H1 (cell line): ENCODE results near the gene TXNRD2. TPM values are rescaled to one million over a fixed set of nuclear protein-coding genes. Genes with fewer than 3 reads are reported as not detected.

ENCODE experiments used
- ASH2L ChIP-seq: fragments of 200-600, 300-600 bp; sonication (generic); IDR thresholded peaks from one replicate; pipeline ENCODE4 v1.7.1; 2017; ENCODE audit warnings: low read length
- EGR1 ChIP-seq: IDR thresholded peaks from 2 replicates; pipeline ENCODE4 v1.6.1; 2011; ENCODE audit warnings: low read depth, low read length, borderline replicate concordance
- JUND ChIP-seq: IDR thresholded peaks from 2 replicates; pipeline ENCODE4 v1.6.1; 2011; ENCODE audit warnings: mild to moderate bottlenecking, improper control_type of control experiment, low read length
- MAFK ChIP-seq: IDR thresholded peaks from 2 replicates; pipeline ENCODE4 v1.6.1; 2012; ENCODE audit warnings: low read depth, mild to moderate bottlenecking, improper control_type of control experiment, low read length
- POU5F1 ChIP-seq: IDR thresholded peaks from 2 replicates; pipeline ENCODE4 v1.6.1; 2011; ENCODE audit warnings: low read depth, mild to moderate bottlenecking, low read length, moderate library complexity
- SP1 ChIP-seq: IDR thresholded peaks from 2 replicates; pipeline ENCODE4 v1.6.1; 2011; ENCODE audit warnings: low read depth, low read length
- SRF ChIP-seq: IDR thresholded peaks from 2 replicates; pipeline ENCODE4 v1.6.1; 2011; ENCODE audit warnings: mild to moderate bottlenecking, low read depth, low read length, moderate library complexity
- TAF7 ChIP-seq: optimal IDR thresholded peaks from 2 replicates; pipeline ENCODE3; 2011; ENCODE audit warnings: low read depth, mild to moderate bottlenecking, inconsistent platforms, low read length, moderate library complexity, borderline replicate concordance
- polyA plus RNA-seq, 7 experiments: library from polyadenylated mRNA; depleted of rRNA in 3 of 7; stranded (reverse) in 5 of 7; unstranded in 2 of 7; fragments of >200 nt in 5 of 7; fragments of 200-250 nt in 2 of 7; gene quantifications; 1 replicate in 5 of 7; 2 replicates in 1 of 7; 4 replicates in 1 of 7; pipeline versions ENCODE4 v1.2.1 to v1.2.3, GENCODE V29; 2011 to 2013; ENCODE audit warnings: missing spikeins in 2 of 7, mixed read lengths in 2 of 7
- total RNA-seq: library from RNA; stranded (reverse); fragmentation: NEBNext Ultra II Directional; extraction: Animal tissue kit (Norgen Biotek cat#: 25700); gene quantifications from 2 replicates; pipeline ENCODE4 v1.2.1, GENCODE V29; 2021
- TF ChIP-seq, protein P1 (sequence below): fragments of 300-600 bp; sonication (generic); IDR thresholded peaks from 2 replicates; pipeline ENCODE4 v1.7.1; 2012; ENCODE audit warnings: low read length, moderate library complexity, mild to moderate bottlenecking, inconsistent platforms; ENCODE audit not compliant: insufficient replicate concordance
- TF ChIP-seq, protein P2 (sequence below): IDR thresholded peaks from 2 replicates; pipeline ENCODE4 v1.6.1; 2011; ENCODE audit warnings: low read depth, mild to moderate bottlenecking, low read length; ENCODE audit not compliant: insufficient read depth

TXNRD2 gene
- total and polyA plus RNA-seq, 2 of the 8 experiments (the other 6 are each of a cell fraction or from before 2014, with no cell fraction given) = 14.8 to 21.9 TPM

DNA sequence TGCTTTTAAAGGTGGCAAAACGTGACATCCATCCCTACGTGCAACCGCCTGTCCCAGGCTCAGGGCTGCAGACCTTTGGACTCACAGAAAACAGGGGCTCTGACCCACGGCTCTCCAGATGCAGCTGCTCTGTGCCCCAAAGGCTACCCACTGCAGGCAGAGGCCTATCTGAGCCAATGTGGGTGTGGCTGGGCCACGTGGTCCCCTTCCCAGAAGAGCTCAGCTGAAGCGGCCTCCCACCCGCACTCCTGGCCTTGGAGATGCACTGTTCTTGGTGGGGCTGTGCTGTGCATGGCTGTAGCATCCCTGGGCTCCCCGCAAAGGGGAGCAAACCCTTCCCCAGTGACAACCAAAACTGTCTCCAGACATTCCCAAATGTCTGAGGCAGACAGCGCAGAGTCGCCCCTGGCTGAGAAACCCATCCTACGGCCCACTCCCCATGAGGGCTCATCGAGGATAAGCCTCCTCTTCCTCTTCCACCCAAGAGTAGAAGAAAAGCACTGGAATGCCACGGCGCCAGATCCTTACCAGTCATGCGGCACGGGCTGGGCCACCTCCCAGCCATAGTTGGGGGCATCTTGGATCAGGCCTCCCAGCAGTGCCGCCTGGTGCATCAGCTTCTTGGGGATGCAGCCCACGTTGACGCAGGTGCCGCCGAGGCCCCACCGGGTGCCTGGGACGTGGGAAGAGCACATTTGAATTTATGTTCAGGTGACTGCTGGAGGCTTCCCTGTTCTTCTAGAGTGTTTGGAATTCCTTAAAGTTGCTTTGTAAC is 23.1 kb downstream of the TXNRD2 start (continued):
- TF ChIP-seq, protein P1, sequence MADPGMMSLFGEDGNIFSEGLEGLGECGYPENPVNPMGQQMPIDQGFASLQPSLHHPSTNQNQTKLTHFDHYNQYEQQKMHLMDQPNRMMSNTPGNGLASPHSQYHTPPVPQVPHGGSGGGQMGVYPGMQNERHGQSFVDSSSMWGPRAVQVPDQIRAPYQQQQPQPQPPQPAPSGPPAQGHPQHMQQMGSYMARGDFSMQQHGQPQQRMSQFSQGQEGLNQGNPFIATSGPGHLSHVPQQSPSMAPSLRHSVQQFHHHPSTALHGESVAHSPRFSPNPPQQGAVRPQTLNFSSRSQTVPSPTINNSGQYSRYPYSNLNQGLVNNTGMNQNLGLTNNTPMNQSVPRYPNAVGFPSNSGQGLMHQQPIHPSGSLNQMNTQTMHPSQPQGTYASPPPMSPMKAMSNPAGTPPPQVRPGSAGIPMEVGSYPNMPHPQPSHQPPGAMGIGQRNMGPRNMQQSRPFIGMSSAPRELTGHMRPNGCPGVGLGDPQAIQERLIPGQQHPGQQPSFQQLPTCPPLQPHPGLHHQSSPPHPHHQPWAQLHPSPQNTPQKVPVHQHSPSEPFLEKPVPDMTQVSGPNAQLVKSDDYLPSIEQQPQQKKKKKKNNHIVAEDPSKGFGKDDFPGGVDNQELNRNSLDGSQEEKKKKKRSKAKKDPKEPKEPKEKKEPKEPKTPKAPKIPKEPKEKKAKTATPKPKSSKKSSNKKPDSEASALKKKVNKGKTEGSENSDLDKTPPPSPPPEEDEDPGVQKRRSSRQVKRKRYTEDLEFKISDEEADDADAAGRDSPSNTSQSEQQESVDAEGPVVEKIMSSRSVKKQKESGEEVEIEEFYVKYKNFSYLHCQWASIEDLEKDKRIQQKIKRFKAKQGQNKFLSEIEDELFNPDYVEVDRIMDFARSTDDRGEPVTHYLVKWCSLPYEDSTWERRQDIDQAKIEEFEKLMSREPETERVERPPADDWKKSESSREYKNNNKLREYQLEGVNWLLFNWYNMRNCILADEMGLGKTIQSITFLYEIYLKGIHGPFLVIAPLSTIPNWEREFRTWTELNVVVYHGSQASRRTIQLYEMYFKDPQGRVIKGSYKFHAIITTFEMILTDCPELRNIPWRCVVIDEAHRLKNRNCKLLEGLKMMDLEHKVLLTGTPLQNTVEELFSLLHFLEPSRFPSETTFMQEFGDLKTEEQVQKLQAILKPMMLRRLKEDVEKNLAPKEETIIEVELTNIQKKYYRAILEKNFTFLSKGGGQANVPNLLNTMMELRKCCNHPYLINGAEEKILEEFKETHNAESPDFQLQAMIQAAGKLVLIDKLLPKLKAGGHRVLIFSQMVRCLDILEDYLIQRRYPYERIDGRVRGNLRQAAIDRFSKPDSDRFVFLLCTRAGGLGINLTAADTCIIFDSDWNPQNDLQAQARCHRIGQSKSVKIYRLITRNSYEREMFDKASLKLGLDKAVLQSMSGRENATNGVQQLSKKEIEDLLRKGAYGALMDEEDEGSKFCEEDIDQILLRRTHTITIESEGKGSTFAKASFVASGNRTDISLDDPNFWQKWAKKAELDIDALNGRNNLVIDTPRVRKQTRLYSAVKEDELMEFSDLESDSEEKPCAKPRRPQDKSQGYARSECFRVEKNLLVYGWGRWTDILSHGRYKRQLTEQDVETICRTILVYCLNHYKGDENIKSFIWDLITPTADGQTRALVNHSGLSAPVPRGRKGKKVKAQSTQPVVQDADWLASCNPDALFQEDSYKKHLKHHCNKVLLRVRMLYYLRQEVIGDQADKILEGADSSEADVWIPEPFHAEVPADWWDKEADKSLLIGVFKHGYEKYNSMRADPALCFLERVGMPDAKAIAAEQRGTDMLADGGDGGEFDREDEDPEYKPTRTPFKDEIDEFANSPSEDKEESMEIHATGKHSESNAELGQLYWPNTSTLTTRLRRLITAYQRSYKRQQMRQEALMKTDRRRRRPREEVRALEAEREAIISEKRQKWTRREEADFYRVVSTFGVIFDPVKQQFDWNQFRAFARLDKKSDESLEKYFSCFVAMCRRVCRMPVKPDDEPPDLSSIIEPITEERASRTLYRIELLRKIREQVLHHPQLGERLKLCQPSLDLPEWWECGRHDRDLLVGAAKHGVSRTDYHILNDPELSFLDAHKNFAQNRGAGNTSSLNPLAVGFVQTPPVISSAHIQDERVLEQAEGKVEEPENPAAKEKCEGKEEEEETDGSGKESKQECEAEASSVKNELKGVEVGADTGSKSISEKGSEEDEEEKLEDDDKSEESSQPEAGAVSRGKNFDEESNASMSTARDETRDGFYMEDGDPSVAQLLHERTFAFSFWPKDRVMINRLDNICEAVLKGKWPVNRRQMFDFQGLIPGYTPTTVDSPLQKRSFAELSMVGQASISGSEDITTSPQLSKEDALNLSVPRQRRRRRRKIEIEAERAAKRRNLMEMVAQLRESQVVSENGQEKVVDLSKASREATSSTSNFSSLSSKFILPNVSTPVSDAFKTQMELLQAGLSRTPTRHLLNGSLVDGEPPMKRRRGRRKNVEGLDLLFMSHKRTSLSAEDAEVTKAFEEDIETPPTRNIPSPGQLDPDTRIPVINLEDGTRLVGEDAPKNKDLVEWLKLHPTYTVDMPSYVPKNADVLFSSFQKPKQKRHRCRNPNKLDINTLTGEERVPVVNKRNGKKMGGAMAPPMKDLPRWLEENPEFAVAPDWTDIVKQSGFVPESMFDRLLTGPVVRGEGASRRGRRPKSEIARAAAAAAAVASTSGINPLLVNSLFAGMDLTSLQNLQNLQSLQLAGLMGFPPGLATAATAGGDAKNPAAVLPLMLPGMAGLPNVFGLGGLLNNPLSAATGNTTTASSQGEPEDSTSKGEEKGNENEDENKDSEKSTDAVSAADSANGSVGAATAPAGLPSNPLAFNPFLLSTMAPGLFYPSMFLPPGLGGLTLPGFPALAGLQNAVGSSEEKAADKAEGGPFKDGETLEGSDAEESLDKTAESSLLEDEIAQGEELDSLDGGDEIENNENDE = no peak
- TF ChIP-seq ASH2L = no peak
- no peak for TF ChIP-seq SP1
- TF ChIP-seq TAF7 = no peak
- no peak for TF ChIP-seq MAFK
- no peak for TF ChIP-seq POU5F1
- TF ChIP-seq, protein P2, sequence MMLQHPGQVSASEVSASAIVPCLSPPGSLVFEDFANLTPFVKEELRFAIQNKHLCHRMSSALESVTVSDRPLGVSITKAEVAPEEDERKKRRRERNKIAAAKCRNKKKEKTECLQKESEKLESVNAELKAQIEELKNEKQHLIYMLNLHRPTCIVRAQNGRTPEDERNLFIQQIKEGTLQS = no peak
- TF ChIP-seq JUND = no peak
- no peak for TF ChIP-seq EGR1
- TF ChIP-seq SRF = no peak
